GM13976 (cell line): ENCODE measurements around the gene PLA2G4A.

Experiments
- DNase-seq: peaks from one replicate; pipeline ENCODE4 v3.0.0; 2012; ENCODE audit warnings: low spot score
- CTCF ChIP-seq: IDR thresholded peaks from 2 replicates; pipeline ENCODE4 v1.5.1; 2012; ENCODE audit warnings: borderline replicate concordance, mild to moderate bottlenecking; ENCODE audit not compliant: insufficient read depth; ENCODE audit errors: extremely low read depth, missing control alignments, control extremely low read depth
- in situ Hi-C: fragments of 300-500 bp; cut with MboI; formaldehyde crosslinking; loops from one replicate; pipeline ENCODE4 v1.12.0; 2022; ENCODE audit warnings: low sequenced_read_pairs, mixed read lengths, inconsistent platforms; ENCODE audit not compliant: unreplicated experiment

Gene PLA2G4A

GRCh38 chr1:186829686-186830587, 1.2 kb downstream of the PLA2G4A start:
- in situ Hi-C loops: no loop called here
- TF ChIP-seq CTCF: no peak
- no peak for DNase-seq

GRCh38 chr1:186831168-186831567, 2.4 kb downstream of the PLA2G4A start:
- TF ChIP-seq CTCF: no peak
- in situ Hi-C loops: no loop called here
- DNase-seq: no peak

GRCh38 chr1:186834399-186834958, 5.7 kb downstream of the PLA2G4A start:
- in situ Hi-C loops: no loop called here
- no peak for TF ChIP-seq CTCF
- DNase-seq: no peak

- no peak for TF ChIP-seq CTCF
- no peak for DNase-seq
- in situ Hi-C loops: no loop called here
These were observed 6.7 kb downstream of the PLA2G4A start for GRCh38 chr1:186835448-186835847.

GRCh38 chr1:186837806-186838205, 9.1 kb downstream of the PLA2G4A start:
- in situ Hi-C loops: no loop called here
- TF ChIP-seq CTCF: no peak
- DNase-seq: no peak

GRCh38 chr1:186838380-186839040, 9.8 kb downstream of the PLA2G4A start:
- in situ Hi-C loops: no loop called here
- DNase-seq: no peak
- no peak for TF ChIP-seq CTCF
